ENCODE measurements around the gene GJA5. TPM values are rescaled to one million over a fixed set of nuclear protein-coding genes. Genes with fewer than 3 reads are reported as not detected.

GJA5 gene
- total and polyA plus RNA-seq, 5 donors from 2014 or later = not detected

GRCh38 chr1:147758379-147759100 is 1.9 kb downstream of the GJA5 start:
- peaks cover 3% of the 10 kb centered on the region for H3K27me3 ChIP-seq (ENCODE audit: control insufficient read depth, insufficient read depth, low read length)
- Mint-ChIP-seq H3K36me3 (peaks cover 7% of the 10 kb centered on the region), H3K27ac (peak overlapping the region in 1 of 3 donors; percentile 9), H3K4me3 (no peak overlapping the region), H3K27me3 (peaks cover 9% of the 10 kb centered on the region), H3K9me3 (no peaks in the 10 kb centered on the region), H3K4me1 (peaks cover 0 to 36% (median 27%) of the 10 kb centered on the region in 4 donors)
- peaks cover 16% of the 10 kb centered on the region for H3K4me1 ChIP-seq (ENCODE audit: control insufficient read depth, insufficient read depth, low read length, poor library complexity, severe bottlenecking)
- H3K4me3 ChIP-seq (ENCODE audit: low read depth, low read length) = no peak overlapping the region
- ATAC-seq (ENCODE audit: low read depth in 2 of 2) = no peak
- H3K36me3 ChIP-seq (ENCODE audit: control insufficient read depth, insufficient read depth, low read length) = no peaks in the 10 kb centered on the region
- no peak for DNase-seq
- H3K27ac ChIP-seq (ENCODE audit: insufficient read depth, low read length, poor library complexity, severe bottlenecking) = no peak overlapping the region
- no peaks in the 10 kb centered on the region for H3K9me3 ChIP-seq (ENCODE audit: control insufficient read depth in 2 of 2, low read length in 2 of 2)

- H3K27ac ChIP-seq (ENCODE audit: insufficient read depth, low read length, poor library complexity, severe bottlenecking) = no peak overlapping the region
- H3K4me1 ChIP-seq (ENCODE audit: control insufficient read depth, insufficient read depth, low read length, poor library complexity, severe bottlenecking) = peaks cover 3% of the 10 kb centered on the region
- no peak for ATAC-seq (ENCODE audit: low read depth in 2 of 2)
- Mint-ChIP-seq H3K4me1 (peaks cover 0 to 24% (median 16%) of the 10 kb centered on the region in 4 donors), H3K4me3 (no peak overlapping the region), H3K36me3 (peaks cover 7% of the 10 kb centered on the region), H3K9me3 (no peaks in the 10 kb centered on the region), H3K27ac (no peak overlapping the region), H3K27me3 (peaks cover 9% of the 10 kb centered on the region)
- H3K4me3 ChIP-seq (ENCODE audit: low read depth, low read length) = no peak overlapping the region
- H3K36me3 ChIP-seq (ENCODE audit: control insufficient read depth, insufficient read depth, low read length) = no peaks in the 10 kb centered on the region
- H3K9me3 ChIP-seq (ENCODE audit: control insufficient read depth in 2 of 2, low read length in 2 of 2) = no peaks in the 10 kb centered on the region
- DNase-seq = no peak
- peaks cover 3% of the 10 kb centered on the region for H3K27me3 ChIP-seq (ENCODE audit: control insufficient read depth, insufficient read depth, low read length)
Measured at GRCh38 chr1:147757015-147757990, 3.1 kb downstream of the GJA5 start.

- no peak overlapping the region for H3K27ac ChIP-seq (ENCODE audit: insufficient read depth, low read length, poor library complexity, severe bottlenecking)
- H3K4me3 ChIP-seq (ENCODE audit: low read depth, low read length) = no peak overlapping the region
- H3K4me1 ChIP-seq (ENCODE audit: control insufficient read depth, insufficient read depth, low read length, poor library complexity, severe bottlenecking) = no peaks in the 10 kb centered on the region
- H3K9me3 ChIP-seq (ENCODE audit: control insufficient read depth in 2 of 2, low read length in 2 of 2) = no peaks in the 10 kb centered on the region
- no peaks in the 10 kb centered on the region for H3K36me3 ChIP-seq (ENCODE audit: control insufficient read depth, insufficient read depth, low read length)
- Mint-ChIP-seq H3K27ac (no peak overlapping the region), H3K27me3 (peaks cover 14% of the 10 kb centered on the region), H3K36me3 (peaks cover 7% of the 10 kb centered on the region), H3K4me1 (peaks cover 0 to 16% (median 7%) of the 10 kb centered on the region in 4 donors), H3K9me3 (no peaks in the 10 kb centered on the region), H3K4me3 (no peak overlapping the region)
- no peak for ATAC-seq (ENCODE audit: low read depth in 2 of 2)
- H3K27me3 ChIP-seq (ENCODE audit: control insufficient read depth, insufficient read depth, low read length) = peaks cover 3% of the 10 kb centered on the region
- no peak for DNase-seq
Measured at GRCh38 chr1:147756341-147756740, 4.1 kb downstream of the GJA5 start.

GRCh38 chr1:147754661-147755060 is 5.7 kb downstream of the GJA5 start:
- Histone ChIP-seq H3K4me3 (ENCODE audit: low read depth, low read length) (no peak overlapping the region), H3K27ac (ENCODE audit: insufficient read depth, low read length, poor library complexity, severe bottlenecking) (no peak overlapping the region), H3K4me1 (ENCODE audit: control insufficient read depth, insufficient read depth, low read length, poor library complexity, severe bottlenecking) (no peaks in the 10 kb centered on the region), H3K36me3 (ENCODE audit: control insufficient read depth, insufficient read depth, low read length) (no peaks in the 10 kb centered on the region), H3K9me3 (ENCODE audit: control insufficient read depth in 2 of 2, low read length in 2 of 2) (no peaks in the 10 kb centered on the region), H3K27me3 (ENCODE audit: control insufficient read depth, insufficient read depth, low read length) (peaks cover 3% of the 10 kb centered on the region)
- Mint-ChIP-seq H3K4me1 (peaks cover 0 to 5% (median 0%) of the 10 kb centered on the region in 4 donors), H3K4me3 (no peak overlapping the region), H3K36me3 (no peaks in the 10 kb centered on the region), H3K27ac (no peak overlapping the region), H3K27me3 (peaks cover 14% of the 10 kb centered on the region), H3K9me3 (no peaks in the 10 kb centered on the region)
- ATAC-seq (ENCODE audit: low read depth in 2 of 2) (no peak), DNase-seq (no peak)

GRCh38 chr1:147753081-147753480 is 7.3 kb downstream of the GJA5 start:
- H3K36me3 Mint-ChIP-seq = no peaks in the 10 kb centered on the region
- Histone ChIP-seq H3K27ac (ENCODE audit: insufficient read depth, low read length, poor library complexity, severe bottlenecking) (no peak overlapping the region), H3K27me3 (ENCODE audit: control insufficient read depth, insufficient read depth, low read length) (peaks cover 6% of the 10 kb centered on the region), H3K9me3 (ENCODE audit: control insufficient read depth in 2 of 2, low read length in 2 of 2) (no peaks in the 10 kb centered on the region), H3K4me1 (ENCODE audit: control insufficient read depth, insufficient read depth, low read length, poor library complexity, severe bottlenecking) (no peaks in the 10 kb centered on the region), H3K4me3 (ENCODE audit: low read depth, low read length) (no peak overlapping the region), H3K36me3 (ENCODE audit: control insufficient read depth, insufficient read depth, low read length) (no peaks in the 10 kb centered on the region)
- ATAC-seq (ENCODE audit: low read depth in 2 of 2) (no peak), DNase-seq (no peak)
- H3K27ac Mint-ChIP-seq = peak overlapping the region in 1 of 3 donors; percentile 21
- H3K4me1 Mint-ChIP-seq = peaks cover 0 to 2% (median 0%) of the 10 kb centered on the region in 4 donors
- H3K27me3 Mint-ChIP-seq = peaks cover 10% of the 10 kb centered on the region
- H3K9me3 Mint-ChIP-seq = no peaks in the 10 kb centered on the region
- H3K4me3 Mint-ChIP-seq = no peak overlapping the region

GRCh38 chr1:147752511-147752910 is 7.9 kb downstream of the GJA5 start:
- H3K4me3 Mint-ChIP-seq = no peak overlapping the region
- H3K36me3 Mint-ChIP-seq = no peaks in the 10 kb centered on the region
- Histone ChIP-seq H3K27me3 (ENCODE audit: control insufficient read depth, insufficient read depth, low read length) (peaks cover 6% of the 10 kb centered on the region), H3K4me3 (ENCODE audit: low read depth, low read length) (no peak overlapping the region), H3K27ac (ENCODE audit: insufficient read depth, low read length, poor library complexity, severe bottlenecking) (no peak overlapping the region), H3K4me1 (ENCODE audit: control insufficient read depth, insufficient read depth, low read length, poor library complexity, severe bottlenecking) (no peaks in the 10 kb centered on the region), H3K9me3 (ENCODE audit: control insufficient read depth in 2 of 2, low read length in 2 of 2) (no peaks in the 10 kb centered on the region), H3K36me3 (ENCODE audit: control insufficient read depth, insufficient read depth, low read length) (no peaks in the 10 kb centered on the region)
- H3K9me3 Mint-ChIP-seq = no peaks in the 10 kb centered on the region
- H3K27ac Mint-ChIP-seq = no peak overlapping the region
- peaks cover 0 to 2% (median 0%) of the 10 kb centered on the region in 4 donors for H3K4me1 Mint-ChIP-seq
- ATAC-seq (ENCODE audit: low read depth in 2 of 2) (no peak), DNase-seq (no peak)
- H3K27me3 Mint-ChIP-seq = peaks cover 10% of the 10 kb centered on the region

GRCh38 chr1:147751346-147751745 is 9.1 kb downstream of the GJA5 start:
- Histone ChIP-seq H3K36me3 (ENCODE audit: control insufficient read depth, insufficient read depth, low read length) (no peaks in the 10 kb centered on the region), H3K27ac (ENCODE audit: insufficient read depth, low read length, poor library complexity, severe bottlenecking) (no peak overlapping the region), H3K9me3 (ENCODE audit: control insufficient read depth in 2 of 2, low read length in 2 of 2) (no peaks in the 10 kb centered on the region), H3K27me3 (ENCODE audit: control insufficient read depth, insufficient read depth, low read length) (peaks cover 8% of the 10 kb centered on the region), H3K4me1 (ENCODE audit: control insufficient read depth, insufficient read depth, low read length, poor library complexity, severe bottlenecking) (no peaks in the 10 kb centered on the region), H3K4me3 (ENCODE audit: low read depth, low read length) (no peak overlapping the region)
- DNase-seq (no peak), ATAC-seq (ENCODE audit: low read depth in 2 of 2) (no peak)
- no peaks in the 10 kb centered on the region for H3K9me3 Mint-ChIP-seq
- H3K36me3 Mint-ChIP-seq = no peaks in the 10 kb centered on the region
- no peak overlapping the region for H3K27ac Mint-ChIP-seq
- H3K4me1 Mint-ChIP-seq = peaks cover 0 to 2% (median 0%) of the 10 kb centered on the region in 4 donors
- H3K4me3 Mint-ChIP-seq = no peak overlapping the region
- peaks cover 16% of the 10 kb centered on the region for H3K27me3 Mint-ChIP-seq

Data from CD4-positive, CD25-positive, alpha-beta regulatory T cell (primary cell).